GM10847 (cell line): ENCODE data around the gene RAD51B.

ENCODE experiments used
- POLR2A ChIP-seq: IDR thresholded peaks from 2 replicates; pipeline ENCODE4 v1.6.1; 2011; ENCODE audit not compliant: insufficient read length; ENCODE audit errors: extremely low read depth

RAD51B gene

GRCh38 chr14:68479247-68479646 lies 659.7 kb downstream of the RAD51B start:
- no peak for TF ChIP-seq POLR2A

GRCh38 chr14:68482018-68482417 lies 662.4 kb downstream of the RAD51B start:
- no peak for TF ChIP-seq POLR2A

GRCh38 chr14:68482772-68483395 lies 663.3 kb downstream of the RAD51B start:
- TF ChIP-seq POLR2A, result no peak

- no peak for TF ChIP-seq POLR2A
These were observed 666.6 kb downstream of the RAD51B start for GRCh38 chr14:68486033-68486732.

DNA sequence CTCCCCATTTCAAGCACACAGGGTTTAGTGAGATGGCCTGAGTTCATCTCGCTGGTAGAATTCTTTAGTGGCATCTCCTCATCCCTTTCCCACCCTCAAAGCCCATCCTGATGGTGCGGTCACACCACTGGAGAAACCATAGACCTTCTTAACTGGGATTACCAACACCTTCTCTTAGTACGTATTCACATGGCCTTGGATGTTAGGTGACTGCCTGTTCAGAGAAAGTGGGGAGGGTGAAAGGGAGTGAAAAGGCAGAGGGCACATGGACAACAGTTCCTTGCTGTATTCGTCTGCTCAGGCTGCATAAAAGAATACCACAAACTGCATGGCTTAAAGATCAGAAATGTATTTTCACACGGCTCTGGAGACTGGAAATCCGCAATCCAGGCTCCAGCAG lies 667.2 kb downstream of the RAD51B start:
- no peak for TF ChIP-seq POLR2A

- no peak for TF ChIP-seq POLR2A
These were observed 668.4 kb downstream of the RAD51B start for GRCh38 chr14:68487805-68488590.

- no peak for TF ChIP-seq POLR2A
These were observed 672.2 kb downstream of the RAD51B start for GRCh38 chr14:68491793-68492192.

- no peak for TF ChIP-seq POLR2A
These were observed 673.0 kb downstream of the RAD51B start for GRCh38 chr14:68492381-68493151.

DNA sequence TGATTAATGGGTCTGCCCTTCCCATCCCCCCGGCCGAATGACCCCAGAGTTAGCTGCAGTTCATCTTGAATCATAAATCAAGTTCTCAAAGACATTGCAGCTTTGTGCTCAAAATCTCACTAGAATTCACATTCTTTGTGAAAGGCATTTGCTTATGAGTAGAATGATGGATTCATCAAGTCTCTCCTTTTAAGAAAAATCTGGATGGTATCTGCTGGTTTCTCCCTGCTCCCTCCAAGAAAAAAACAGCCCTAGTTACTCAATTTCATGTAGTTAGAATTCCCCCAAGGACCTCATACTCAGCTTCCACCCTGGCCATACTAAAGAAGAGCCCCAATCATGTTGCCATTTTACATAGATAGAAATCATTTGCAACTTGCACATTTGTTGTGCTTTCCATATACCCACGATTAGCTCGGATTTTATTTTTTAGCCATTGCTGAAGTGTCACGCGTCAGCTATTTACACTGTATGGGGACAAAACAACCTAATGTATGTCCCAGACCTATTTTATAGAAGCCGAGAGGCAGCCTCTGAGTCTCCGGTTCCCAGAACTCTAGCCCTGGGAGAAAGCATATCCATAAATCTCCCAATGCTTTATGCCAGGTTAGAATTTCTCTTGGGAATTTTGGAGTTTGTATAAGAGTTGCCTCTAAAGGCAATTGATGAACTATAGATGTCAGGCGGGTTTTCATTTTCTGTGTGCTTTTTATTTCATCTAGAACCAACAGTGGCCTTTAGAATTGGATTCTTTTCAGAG lies 673.8 kb downstream of the RAD51B start:
- TF ChIP-seq POLR2A, result no peak

DNA sequence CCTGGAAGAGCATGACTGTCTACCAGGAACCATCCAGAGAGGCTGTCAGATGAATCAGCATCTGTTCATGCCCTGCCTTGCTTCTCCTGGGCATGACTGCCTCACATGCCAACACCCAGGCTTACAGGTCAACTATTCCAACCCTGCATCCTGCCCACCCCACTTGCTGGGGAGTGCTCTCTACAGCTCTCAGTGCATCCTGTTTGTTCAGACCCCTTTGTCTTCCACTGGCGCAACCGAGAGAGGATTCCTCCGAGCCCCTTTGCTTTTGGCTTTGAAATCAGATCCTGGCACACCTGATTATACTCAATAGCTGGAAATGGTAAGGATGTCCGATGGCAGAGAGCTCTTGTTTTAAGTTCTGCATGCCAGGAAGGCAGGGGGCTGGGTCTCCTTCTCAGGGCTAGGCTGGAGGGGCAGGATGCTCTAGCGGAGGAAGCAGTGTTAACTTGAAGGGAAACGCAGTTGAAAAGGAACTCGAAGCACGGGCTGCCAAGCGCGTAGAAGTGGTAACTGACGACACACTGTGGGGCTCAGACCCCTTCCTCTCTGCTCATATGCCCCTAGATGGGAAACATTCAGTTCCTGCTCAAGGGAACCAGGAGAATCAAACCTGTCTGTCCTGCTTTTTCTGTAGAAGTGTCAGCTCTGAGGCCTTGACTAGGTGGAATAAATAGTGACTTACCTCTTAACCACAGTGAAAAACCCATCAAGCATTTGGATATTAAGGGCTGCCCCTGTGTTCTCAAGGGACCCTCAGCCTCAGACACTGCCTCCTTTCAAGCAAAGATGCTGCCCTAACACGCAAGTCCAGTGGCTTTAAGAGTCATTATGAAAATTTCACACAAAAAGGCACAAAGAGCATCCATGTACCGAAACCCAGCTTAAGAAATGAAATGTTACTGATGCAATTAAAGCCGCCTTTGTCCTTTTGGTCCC lies 675.8 kb downstream of the RAD51B start:
- no peak for TF ChIP-seq POLR2A

DNA sequence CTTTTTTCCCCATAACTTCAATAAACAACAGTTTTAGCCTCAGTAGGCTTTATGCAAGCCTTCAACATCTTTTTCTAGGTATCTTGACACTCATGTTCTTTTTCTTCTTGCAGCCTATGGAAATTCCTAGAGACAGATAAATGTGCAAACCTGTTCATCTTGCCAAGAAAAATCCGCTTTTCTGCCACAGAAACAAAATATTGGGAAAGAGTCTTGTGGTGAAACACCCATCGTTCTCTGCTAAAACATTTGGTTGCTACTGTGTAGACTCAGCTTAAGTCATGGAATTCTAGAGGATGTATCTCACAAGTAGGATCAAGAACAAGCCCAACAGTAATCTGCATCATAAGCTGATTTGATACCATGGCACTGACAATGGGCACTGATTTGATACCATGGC lies 677.4 kb downstream of the RAD51B start:
- TF ChIP-seq POLR2A, result no peak

GRCh38 chr14:68499451-68499850 lies 679.9 kb downstream of the RAD51B start:
- TF ChIP-seq POLR2A, result no peak

GRCh38 chr14:68501171-68501570 lies 681.6 kb downstream of the RAD51B start:
- no peak for TF ChIP-seq POLR2A
